K562 (cell line): Measurements from ENCODE around the gene SCYL1. TPM values are rescaled to one million over a fixed set of nuclear protein-coding genes. Genes with fewer than 3 reads are reported as not detected.

Experiments
- CC2D1A ChIP-seq: fragments of 450-650 bp; IDR thresholded peaks from 2 replicates; pipeline ENCODE4 v1.6.1; 2017; ENCODE audit warnings: mild to moderate bottlenecking
- E2F8 ChIP-seq: fragments of 450-650 bp; IDR thresholded peaks from 2 replicates; pipeline ENCODE4 v1.7.1; 2018; ENCODE audit warnings: mild to moderate bottlenecking, low read depth; ENCODE audit not compliant: partially characterized antibody
- ERF ChIP-seq: fragments of 450-650 bp; formaldehyde crosslinking; IDR thresholded peaks from 2 replicates; pipeline ENCODE4 v1.4.0; 2020; ENCODE audit warnings: mild to moderate bottlenecking, mixed read lengths
- GABPB1 ChIP-seq: sonication (generic); formaldehyde crosslinking; IDR thresholded peaks from 2 replicates; pipeline ENCODE4 v1.8.0; 2022; ENCODE audit warnings: mild to moderate bottlenecking, missing genetic modification reagents
- GTF2A2 ChIP-seq: IDR thresholded peaks from 2 replicates; pipeline ENCODE4 v1.6.1; 2016; ENCODE audit warnings: mild to moderate bottlenecking, missing genetic modification characterization, missing compliant biosample characterization
- HMG20B ChIP-seq: fragments of 250-450 bp; sonication (Bioruptor Pico); IDR thresholded peaks from 2 replicates; pipeline ENCODE4 v1.5.0; 2021; ENCODE audit warnings: mild to moderate bottlenecking
- KDM2B ChIP-seq: fragments of 250-450 bp; sonication (Bioruptor Pico); IDR thresholded peaks from 2 replicates; pipeline ENCODE4 v1.8.0; 2021; ENCODE audit warnings: mild to moderate bottlenecking, moderate library complexity
- MNT ChIP-seq, 2 experiments: fragments of 450-650 bp; conservative IDR thresholded peaks; 2 replicates each; pipeline ENCODE4 v1.6.1; 2017; ENCODE audit warnings: mild to moderate bottlenecking in 2 of 2, moderate library complexity in 2 of 2
- MTA1 ChIP-seq: fragments of 450-650 bp; IDR thresholded peaks from 2 replicates; pipeline ENCODE4 v1.6.1; 2017; ENCODE audit warnings: borderline replicate concordance
- NFE2 ChIP-seq: IDR thresholded peaks from 2 replicates; pipeline ENCODE4 v1.6.1; 2014; ENCODE audit warnings: antibody characterized with exemption, low read depth
- NFIC ChIP-seq: fragments of 450-650 bp; IDR thresholded peaks from 2 replicates; pipeline ENCODE4 v1.6.1; 2017; ENCODE audit warnings: mild to moderate bottlenecking, inconsistent platforms
- SMAD2 ChIP-seq: fragments of 150-350 bp; IDR thresholded peaks from 2 replicates; pipeline ENCODE4 v1.6.1; 2014; ENCODE audit warnings: low read depth, mild to moderate bottlenecking, low read length
- SREBF2 ChIP-seq: sonication (generic); formaldehyde crosslinking; IDR thresholded peaks from 2 replicates; pipeline ENCODE4 v1.4.0; 2020; ENCODE audit warnings: mild to moderate bottlenecking, missing genetic modification reagents
- SRSF7 ChIP-seq: fragments of 200-400 bp; formaldehyde crosslinking; optimal IDR thresholded peaks from 2 replicates; pipeline ENCODE3; 2017; ENCODE audit warnings: mild to moderate bottlenecking, low read depth, low read length
- TEAD1 ChIP-seq, 2 experiments: fragments of 450-650 bp in 1 of 2; sonication (generic) in 1 of 2; formaldehyde crosslinking; IDR thresholded peaks; 2 replicates each; pipeline versions ENCODE4 v1.4.0 to v1.8.0; 2020 to 2022; ENCODE audit warnings: mild to moderate bottlenecking in 2 of 2, missing genetic modification reagents in 1 of 2
- ZNF133 ChIP-seq: fragments of 250-450 bp; sonication (Bioruptor Pico); IDR thresholded peaks from 2 replicates; pipeline ENCODE4 v1.4.0; 2020; ENCODE audit warnings: mild to moderate bottlenecking
- ZNF146 ChIP-seq: IDR thresholded peaks from one replicate; pipeline ENCODE4 v1.6.1; 2018; ENCODE audit warnings: missing compliant biosample characterization; ENCODE audit not compliant: unreplicated experiment
- ZNF274 ChIP-seq: IDR thresholded peaks from 2 replicates; pipeline ENCODE4 v1.6.1; 2011; ENCODE audit warnings: low read depth, mild to moderate bottlenecking, low read length, moderate library complexity, borderline replicate concordance
- ZNF347 ChIP-seq: fragments of 450-650 bp; formaldehyde crosslinking; IDR thresholded peaks from 2 replicates; pipeline ENCODE4 v1.4.0; 2020; ENCODE audit warnings: low read depth, mild to moderate bottlenecking, moderate library complexity
- ZNF408 ChIP-seq: fragments of 250-450 bp; sonication (Bioruptor Pico); IDR thresholded peaks from 2 replicates; pipeline ENCODE4 v1.4.0; 2020; ENCODE audit warnings: low read depth, mild to moderate bottlenecking, moderate library complexity
- ZNF785 ChIP-seq: fragments of 250-450 bp; sonication (Bioruptor Pico); IDR thresholded peaks from 2 replicates; pipeline ENCODE4 v1.4.0; 2020; ENCODE audit warnings: mild to moderate bottlenecking
- polyA plus RNA-seq, 8 experiments: library from polyadenylated mRNA; depleted of rRNA in 4 of 8; stranded (reverse) in 5 of 8; unstranded in 3 of 8; fragments of >200 nt; fragmentation: Nextera tagmentation in 2 of 8; fragmentation: Illumina TruSeq in 1 of 8; extraction: Ambion mirVana in 2 of 8; extraction: Trizol in 1 of 8; gene quantifications; 2 replicates each; pipeline versions ENCODE4 v1.2.1 to v1.2.3, GENCODE V29; 2011 to 2014; ENCODE audit warnings: inconsistent platforms in 1 of 8, missing spikeins in 1 of 8
- total RNA-seq, 7 experiments: library from RNA; depleted of rRNA in 6 of 7; stranded (reverse); fragments of >200 nt in 6 of 7; fragmentation: Illumina TruSeq in 2 of 7; extraction: Trizol in 2 of 7; gene quantifications; 2 replicates each; pipeline versions ENCODE4 v1.2.1 to v1.2.3, GENCODE V29; 2011 to 2021; ENCODE audit warnings: low replicate concordance in 1 of 7
- TF ChIP-seq, protein P1 (sequence below): fragments of 450-650 bp; IDR thresholded peaks from 2 replicates; pipeline ENCODE4 v1.6.1; 2017; ENCODE audit warnings: antibody characterized with exemption, mild to moderate bottlenecking

Gene SCYL1
- total and polyA plus RNA-seq, 9 of the 15 experiments (the other 6 are each of a cell fraction or from before 2014, with no cell fraction given) = 1.9 to 145 (median 57.6) TPM

DNA sequence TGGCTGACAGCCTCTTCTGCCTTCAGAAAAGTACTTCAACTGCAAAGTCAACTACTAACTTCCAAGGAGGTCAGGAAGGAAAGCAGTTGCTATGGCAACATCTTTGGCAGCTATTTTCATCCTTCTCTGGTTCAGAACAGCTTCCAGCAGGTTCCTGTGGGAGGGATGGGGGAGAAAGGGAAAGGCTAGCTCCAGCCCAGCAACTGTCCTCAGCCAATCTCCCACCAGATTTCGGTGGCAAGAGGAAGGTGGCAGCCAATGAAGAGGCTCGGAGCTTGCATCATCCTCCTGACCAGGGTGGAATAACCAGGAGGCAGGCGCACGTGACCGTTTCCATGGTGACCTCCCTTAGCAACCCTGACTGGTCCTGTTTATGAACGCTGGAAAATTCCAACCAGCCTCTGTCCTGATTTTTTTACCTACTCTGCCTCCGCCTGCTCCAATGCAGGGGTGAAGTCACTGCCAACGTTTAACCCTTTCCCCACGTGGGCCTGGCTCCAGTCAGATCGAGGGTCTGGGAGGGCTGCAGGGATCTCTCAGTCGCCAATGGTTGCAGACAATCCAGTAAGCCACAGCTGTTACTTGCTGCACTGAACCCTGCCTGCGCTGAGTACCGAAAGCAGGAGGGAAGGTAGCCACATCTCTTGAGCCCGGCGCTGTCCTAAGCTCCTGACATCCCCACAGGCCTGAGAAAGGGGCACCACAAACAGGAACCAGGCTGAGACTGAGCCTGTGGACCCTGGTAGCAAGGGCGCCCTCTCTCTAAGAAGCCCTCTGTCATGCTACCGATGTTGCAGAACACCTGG lies 37.2 kb upstream of the SCYL1 start (continued):
- TF ChIP-seq MNT (conservative IDR thresholded peaks at IDR 0.05) (peak in 1 of 2 experiments; percentile 45; a peak in 1 of 4 replicates), ZNF274 (no peak), ZNF133 (CRISPR knock-in tag) (no peak), NFE2 (no peak), TEAD1 (CRISPR knock-in tag; IDR thresholded peaks at IDR 0.05) (peak in 1 of 2 experiments; percentile 88; a peak in 2 of 4 replicates), MTA1 (no peak), GTF2A2 (tag) (no peak), HMG20B (CRISPR knock-in tag) (no peak), ERF (no peak), SMAD2 (no peak), ZNF785 (CRISPR knock-in tag) (no peak), ZNF408 (CRISPR knock-in tag) (no peak), NFIC (no peak), KDM2B (CRISPR knock-in tag) (no peak), SREBF2 (CRISPR knock-in tag) (no peak), CC2D1A (no peak), SRSF7 (no peak), E2F8 (no peak), ZNF347 (CRISPR knock-in tag) (no peak), ZNF146 (CRISPR knock-in tag) (no peak), GABPB1 (CRISPR knock-in tag) (no peak)
- TF ChIP-seq, protein P1, sequence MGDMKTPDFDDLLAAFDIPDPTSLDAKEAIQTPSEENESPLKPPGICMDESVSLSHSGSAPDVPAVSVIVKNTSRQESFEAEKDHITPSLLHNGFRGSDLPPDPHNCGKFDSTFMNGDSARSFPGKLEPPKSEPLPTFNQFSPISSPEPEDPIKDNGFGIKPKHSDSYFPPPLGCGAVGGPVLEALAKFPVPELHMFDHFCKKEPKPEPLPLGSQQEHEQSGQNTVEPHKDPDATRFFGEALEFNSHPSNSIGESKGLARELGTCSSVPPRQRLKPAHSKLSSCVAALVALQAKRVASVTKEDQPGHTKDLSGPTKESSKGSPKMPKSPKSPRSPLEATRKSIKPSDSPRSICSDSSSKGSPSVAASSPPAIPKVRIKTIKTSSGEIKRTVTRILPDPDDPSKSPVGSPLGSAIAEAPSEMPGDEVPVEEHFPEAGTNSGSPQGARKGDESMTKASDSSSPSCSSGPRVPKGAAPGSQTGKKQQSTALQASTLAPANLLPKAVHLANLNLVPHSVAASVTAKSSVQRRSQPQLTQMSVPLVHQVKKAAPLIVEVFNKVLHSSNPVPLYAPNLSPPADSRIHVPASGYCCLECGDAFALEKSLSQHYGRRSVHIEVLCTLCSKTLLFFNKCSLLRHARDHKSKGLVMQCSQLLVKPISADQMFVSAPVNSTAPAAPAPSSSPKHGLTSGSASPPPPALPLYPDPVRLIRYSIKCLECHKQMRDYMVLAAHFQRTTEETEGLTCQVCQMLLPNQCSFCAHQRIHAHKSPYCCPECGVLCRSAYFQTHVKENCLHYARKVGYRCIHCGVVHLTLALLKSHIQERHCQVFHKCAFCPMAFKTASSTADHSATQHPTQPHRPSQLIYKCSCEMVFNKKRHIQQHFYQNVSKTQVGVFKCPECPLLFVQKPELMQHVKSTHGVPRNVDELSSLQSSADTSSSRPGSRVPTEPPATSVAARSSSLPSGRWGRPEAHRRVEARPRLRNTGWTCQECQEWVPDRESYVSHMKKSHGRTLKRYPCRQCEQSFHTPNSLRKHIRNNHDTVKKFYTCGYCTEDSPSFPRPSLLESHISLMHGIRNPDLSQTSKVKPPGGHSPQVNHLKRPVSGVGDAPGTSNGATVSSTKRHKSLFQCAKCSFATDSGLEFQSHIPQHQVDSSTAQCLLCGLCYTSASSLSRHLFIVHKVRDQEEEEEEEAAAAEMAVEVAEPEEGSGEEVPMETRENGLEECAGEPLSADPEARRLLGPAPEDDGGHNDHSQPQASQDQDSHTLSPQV = no peak
